Measurements from ENCODE around the gene SPATA46.

- no peak for TF ChIP-seq POLR2AphosphoS5 (IDR thresholded peaks at IDR 0.05)
- TF ChIP-seq, protein P1, sequence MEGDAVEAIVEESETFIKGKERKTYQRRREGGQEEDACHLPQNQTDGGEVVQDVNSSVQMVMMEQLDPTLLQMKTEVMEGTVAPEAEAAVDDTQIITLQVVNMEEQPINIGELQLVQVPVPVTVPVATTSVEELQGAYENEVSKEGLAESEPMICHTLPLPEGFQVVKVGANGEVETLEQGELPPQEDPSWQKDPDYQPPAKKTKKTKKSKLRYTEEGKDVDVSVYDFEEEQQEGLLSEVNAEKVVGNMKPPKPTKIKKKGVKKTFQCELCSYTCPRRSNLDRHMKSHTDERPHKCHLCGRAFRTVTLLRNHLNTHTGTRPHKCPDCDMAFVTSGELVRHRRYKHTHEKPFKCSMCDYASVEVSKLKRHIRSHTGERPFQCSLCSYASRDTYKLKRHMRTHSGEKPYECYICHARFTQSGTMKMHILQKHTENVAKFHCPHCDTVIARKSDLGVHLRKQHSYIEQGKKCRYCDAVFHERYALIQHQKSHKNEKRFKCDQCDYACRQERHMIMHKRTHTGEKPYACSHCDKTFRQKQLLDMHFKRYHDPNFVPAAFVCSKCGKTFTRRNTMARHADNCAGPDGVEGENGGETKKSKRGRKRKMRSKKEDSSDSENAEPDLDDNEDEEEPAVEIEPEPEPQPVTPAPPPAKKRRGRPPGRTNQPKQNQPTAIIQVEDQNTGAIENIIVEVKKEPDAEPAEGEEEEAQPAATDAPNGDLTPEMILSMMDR (IDR thresholded peaks at IDR 0.05): no peak
- TF ChIP-seq POLR2A (IDR thresholded peaks at IDR 0.05): no peak
- TF ChIP-seq EP300 (IDR thresholded peaks at IDR 0.05; ENCODE audit: low read depth): no peak
These were observed 3.0 kb downstream of the SPATA46 start for GRCh38 chr1:162373541-162374260.
